GM12874 (cell line): ENCODE measurements around the gene YBX2.

Experiments used
- TF ChIP-seq, protein P1 (sequence below): IDR thresholded peaks from 2 replicates; pipeline ENCODE4 v1.5.1; 2011; ENCODE audit warnings: low read depth, mild to moderate bottlenecking, control low read depth, low read length, moderate library complexity; ENCODE audit not compliant: insufficient read depth

Gene YBX2

GRCh38 chr17:7281074-7281952 lies 13.1 kb downstream of the YBX2 start, which contains the start of gene SLC2A4:
TSS of gene SLC2A4 (plus strand) at chr17:7281718. CDS start at chr17:7281935, 217 bp downstream.
- TF ChIP-seq, protein P1, sequence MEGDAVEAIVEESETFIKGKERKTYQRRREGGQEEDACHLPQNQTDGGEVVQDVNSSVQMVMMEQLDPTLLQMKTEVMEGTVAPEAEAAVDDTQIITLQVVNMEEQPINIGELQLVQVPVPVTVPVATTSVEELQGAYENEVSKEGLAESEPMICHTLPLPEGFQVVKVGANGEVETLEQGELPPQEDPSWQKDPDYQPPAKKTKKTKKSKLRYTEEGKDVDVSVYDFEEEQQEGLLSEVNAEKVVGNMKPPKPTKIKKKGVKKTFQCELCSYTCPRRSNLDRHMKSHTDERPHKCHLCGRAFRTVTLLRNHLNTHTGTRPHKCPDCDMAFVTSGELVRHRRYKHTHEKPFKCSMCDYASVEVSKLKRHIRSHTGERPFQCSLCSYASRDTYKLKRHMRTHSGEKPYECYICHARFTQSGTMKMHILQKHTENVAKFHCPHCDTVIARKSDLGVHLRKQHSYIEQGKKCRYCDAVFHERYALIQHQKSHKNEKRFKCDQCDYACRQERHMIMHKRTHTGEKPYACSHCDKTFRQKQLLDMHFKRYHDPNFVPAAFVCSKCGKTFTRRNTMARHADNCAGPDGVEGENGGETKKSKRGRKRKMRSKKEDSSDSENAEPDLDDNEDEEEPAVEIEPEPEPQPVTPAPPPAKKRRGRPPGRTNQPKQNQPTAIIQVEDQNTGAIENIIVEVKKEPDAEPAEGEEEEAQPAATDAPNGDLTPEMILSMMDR = no peak

DNA sequence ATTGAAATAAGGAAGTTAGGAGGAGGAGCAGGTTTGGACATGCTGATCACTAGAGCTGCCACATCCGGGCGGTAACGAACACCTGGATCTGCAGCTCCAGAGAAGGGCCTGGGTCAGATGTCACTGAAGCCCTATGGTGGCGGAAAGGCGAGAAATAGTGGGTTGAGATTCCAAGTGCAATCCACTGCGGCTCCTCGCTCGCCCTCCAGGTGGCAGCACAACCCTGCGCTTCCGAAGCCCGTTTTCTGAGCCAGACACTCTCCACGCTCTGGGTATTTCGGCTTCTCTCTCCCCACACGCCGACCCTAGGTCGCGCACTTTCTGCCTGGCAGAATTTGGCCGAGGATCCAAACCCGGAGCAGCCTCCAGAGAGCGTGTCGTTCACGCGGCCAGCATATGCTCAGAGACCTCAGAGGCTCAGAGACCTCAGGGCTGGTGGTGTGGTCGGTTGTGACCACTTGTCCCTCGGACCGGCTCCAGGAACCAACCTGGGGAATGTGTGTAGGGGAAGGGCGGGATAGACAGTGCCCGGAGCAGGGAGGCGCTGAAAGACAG lies 13.8 kb downstream of the YBX2 start:
- TF ChIP-seq, protein P1 = peak; percentile 85

DNA sequence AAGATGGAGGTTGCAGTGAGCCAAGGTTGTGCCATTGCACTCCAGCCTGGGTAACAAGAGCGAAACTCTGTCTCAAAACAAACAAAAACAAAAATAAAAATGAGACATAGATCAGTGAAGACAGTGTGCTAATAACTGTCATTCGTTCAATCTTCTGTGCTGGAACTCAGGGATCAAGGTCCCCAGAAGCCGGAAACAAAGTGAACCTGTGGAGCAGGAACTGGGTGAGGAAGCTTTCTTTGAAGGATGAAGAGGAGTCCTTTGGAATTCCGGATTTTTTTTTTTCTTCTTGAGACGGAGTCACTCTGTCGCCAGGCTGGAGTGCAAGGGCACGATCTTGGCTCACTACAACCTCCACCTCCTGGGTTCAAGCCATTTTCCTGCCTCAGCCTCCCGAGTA lies 15.0 kb downstream of the YBX2 start:
- TF ChIP-seq, protein P1 = no peak

DNA sequence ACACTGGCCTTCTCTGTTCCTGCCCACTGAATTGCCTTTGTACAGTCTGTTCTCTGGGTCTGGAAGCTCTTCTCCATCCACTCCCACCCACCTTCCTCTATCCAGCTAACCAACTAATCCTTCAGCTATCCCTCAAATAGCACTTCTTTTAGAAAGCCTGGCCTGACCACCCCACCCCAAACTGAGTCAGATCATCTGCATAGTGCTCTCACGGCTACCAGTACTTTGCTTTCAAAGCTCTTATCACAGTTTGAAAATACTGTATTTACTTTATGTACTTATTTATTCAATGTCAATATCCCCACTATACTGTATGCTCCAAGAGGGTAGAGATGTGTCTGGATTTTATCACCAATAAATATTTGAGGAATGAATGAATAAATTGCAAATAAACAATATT lies 27.7 kb downstream of the YBX2 start:
- TF ChIP-seq, protein P1 = no peak

GRCh38 chr17:7263801-7264078 lies 30.7 kb downstream of the YBX2 start:
- TF ChIP-seq, protein P1 = no peak

- TF ChIP-seq, protein P1 = no peak
Measured at GRCh38 chr17:7262935-7263800, 31.3 kb downstream of the YBX2 start.

- TF ChIP-seq, protein P1 = no peak
Measured at GRCh38 chr17:7262192-7262934, 32.1 kb downstream of the YBX2 start, which contains the start of gene CLDN7. TSS of gene CLDN7 (minus strand) at chr17:7262478. CDS start at chr17:7262043, 435 bp downstream.
